NB4 (cell line): ENCODE results near the gene CNTD1.
A peak's percentile ranks its signal among the peaks of the same experiment; 100 is the strongest.

Source experiments
- DNase-seq: peaks from one replicate; pipeline ENCODE4 v3.0.0; 2010; ENCODE audit warnings: low read depth
- H3K4me3 ChIP-seq: one replicate; pipeline ENCODE4 v1.5.1; 2011; ENCODE audit warnings: mild to moderate bottlenecking, low read depth, low read length, moderate library complexity
- MYC ChIP-seq: IDR thresholded peaks from 2 replicates; pipeline ENCODE4 v1.6.1; 2011; ENCODE audit warnings: low read depth, low read length
- POLR2A ChIP-seq: IDR thresholded peaks from 2 replicates; pipeline ENCODE4 v1.6.1; 2011; ENCODE audit warnings: mild to moderate bottlenecking; ENCODE audit not compliant: insufficient read length; ENCODE audit errors: extremely low read depth
- TF ChIP-seq, protein P1 (sequence below): IDR thresholded peaks from one replicate; pipeline ENCODE4 v1.5.1; 2012; ENCODE audit warnings: low read depth, low read length
- TF ChIP-seq, protein P2 (sequence below): IDR thresholded peaks from 2 replicates; pipeline ENCODE4 v1.6.1; 2011; ENCODE audit warnings: low read depth, low read length

CNTD1 gene

DNA sequence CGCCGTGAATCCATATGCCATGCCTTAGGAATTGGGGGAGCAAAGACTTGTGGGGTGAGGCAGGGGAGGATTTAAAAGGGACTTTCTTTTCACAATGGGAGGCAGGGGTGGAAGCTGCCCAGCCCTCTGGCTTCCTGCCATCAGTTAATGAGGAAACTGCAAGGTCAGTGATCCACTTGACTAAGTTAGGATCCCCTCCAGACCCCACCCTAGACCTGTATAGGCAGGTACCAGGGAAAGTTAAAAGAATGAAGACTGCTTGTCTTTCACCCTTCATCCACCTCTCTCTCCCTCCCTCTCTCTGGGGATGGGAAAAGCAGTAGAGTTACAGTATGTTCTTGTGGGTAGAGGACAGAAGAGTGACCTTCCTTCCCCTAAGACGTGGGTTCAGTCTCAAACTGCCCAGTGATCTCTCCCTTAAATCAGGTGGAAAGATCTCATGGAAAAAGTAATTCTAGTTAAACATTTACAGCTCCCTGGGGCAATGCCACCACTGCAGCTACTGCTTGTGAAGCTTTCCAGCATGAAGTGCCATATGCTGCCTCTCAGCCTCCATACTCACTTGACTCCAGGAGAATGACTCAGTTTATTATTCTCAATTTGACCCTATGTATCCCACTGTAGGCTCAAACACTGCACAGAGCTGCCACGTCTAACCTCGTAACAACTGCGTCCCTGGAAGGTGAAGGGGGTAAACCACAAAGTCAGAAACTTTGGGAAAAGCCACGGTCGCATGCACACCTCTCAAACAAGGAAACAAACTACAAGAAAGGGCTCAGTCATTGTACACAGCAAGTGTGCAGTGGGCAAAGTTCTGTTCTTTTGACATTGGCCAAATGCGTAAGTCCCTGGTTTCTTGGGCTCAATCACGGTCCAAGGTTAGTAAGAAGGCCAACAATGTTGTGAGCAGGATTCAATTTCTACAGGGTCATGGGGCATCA, 1.3 kb upstream of the CNTD1 start:
- peak overlapping the region; percentile 86 for H3K4me3 ChIP-seq
- TF ChIP-seq, protein P1, sequence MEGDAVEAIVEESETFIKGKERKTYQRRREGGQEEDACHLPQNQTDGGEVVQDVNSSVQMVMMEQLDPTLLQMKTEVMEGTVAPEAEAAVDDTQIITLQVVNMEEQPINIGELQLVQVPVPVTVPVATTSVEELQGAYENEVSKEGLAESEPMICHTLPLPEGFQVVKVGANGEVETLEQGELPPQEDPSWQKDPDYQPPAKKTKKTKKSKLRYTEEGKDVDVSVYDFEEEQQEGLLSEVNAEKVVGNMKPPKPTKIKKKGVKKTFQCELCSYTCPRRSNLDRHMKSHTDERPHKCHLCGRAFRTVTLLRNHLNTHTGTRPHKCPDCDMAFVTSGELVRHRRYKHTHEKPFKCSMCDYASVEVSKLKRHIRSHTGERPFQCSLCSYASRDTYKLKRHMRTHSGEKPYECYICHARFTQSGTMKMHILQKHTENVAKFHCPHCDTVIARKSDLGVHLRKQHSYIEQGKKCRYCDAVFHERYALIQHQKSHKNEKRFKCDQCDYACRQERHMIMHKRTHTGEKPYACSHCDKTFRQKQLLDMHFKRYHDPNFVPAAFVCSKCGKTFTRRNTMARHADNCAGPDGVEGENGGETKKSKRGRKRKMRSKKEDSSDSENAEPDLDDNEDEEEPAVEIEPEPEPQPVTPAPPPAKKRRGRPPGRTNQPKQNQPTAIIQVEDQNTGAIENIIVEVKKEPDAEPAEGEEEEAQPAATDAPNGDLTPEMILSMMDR = no peak
- TF ChIP-seq, protein P2, sequence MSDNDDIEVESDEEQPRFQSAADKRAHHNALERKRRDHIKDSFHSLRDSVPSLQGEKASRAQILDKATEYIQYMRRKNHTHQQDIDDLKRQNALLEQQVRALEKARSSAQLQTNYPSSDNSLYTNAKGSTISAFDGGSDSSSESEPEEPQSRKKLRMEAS = no peak
- TF ChIP-seq POLR2A (no peak), MYC (no peak)
- DNase-seq = no peak

DNA sequence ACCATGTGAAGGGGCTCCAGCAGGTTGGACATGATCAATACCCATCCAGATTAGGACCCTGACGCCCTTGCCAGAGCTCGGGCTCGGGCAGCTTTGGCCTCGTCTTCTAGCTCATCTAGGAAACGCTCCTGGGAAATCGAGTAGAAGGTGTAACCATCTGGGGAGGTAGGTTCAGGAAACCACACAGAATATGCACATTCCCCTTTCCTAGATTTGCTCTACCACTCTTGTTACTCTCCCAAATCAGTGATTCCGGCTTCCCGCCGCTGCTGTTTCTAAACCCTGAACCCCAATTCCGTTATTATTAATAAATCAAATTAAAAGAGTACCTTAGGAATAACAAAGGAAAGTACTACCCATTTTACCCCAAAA, 664 bp upstream of the CNTD1 start:
- H3K4me3 ChIP-seq = peak overlapping the region; percentile 86
- DNase-seq = no peak
- TF ChIP-seq, protein P1 = no peak
- TF ChIP-seq MYC = no peak
- TF ChIP-seq POLR2A = no peak
- TF ChIP-seq, protein P2 = no peak

DNA sequence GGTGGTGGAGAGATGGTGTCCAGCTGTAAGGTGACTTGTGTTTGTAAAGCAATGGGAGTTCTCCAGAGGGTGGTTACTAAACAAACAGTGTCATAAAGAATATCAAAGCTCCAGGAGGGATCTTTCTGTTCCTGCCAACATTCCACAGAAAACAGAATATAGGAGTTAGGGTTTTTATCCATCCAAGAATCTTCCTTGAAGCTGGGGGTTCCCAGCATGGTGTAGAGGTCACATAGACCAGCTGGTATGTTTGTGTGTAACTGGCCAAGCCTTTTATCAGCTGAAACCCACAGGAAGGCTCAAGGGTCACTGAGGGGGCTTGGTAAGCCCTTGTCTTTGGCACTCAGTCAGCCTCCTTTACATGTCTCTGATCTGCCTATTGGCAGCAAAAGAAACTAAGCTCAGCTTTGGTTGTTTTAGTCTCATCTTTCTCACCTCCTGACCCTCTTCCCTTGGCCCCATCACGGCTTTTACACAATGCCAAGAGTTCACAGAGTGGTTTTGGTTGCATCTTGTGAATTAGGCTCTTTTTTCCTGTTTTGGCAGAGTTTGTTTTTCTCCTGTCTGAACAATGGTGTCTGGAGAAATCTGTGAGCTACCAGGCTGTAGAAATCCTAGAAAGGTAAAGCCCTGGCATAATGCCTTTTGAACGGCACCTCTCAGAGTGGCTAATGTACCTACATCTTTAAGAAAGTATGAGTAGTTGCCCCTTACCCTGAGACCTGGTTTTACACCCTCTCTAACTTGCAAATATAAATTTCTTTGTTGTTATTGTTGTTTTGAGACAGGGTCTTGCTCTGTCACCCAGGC, 4.6 kb downstream of the CNTD1 start:
- TF ChIP-seq, protein P2 = no peak
- TF ChIP-seq MYC = no peak
- TF ChIP-seq, protein P1 = no peak
- no peak for TF ChIP-seq POLR2A
- no peak for DNase-seq
- no peak overlapping the region for H3K4me3 ChIP-seq

DNA sequence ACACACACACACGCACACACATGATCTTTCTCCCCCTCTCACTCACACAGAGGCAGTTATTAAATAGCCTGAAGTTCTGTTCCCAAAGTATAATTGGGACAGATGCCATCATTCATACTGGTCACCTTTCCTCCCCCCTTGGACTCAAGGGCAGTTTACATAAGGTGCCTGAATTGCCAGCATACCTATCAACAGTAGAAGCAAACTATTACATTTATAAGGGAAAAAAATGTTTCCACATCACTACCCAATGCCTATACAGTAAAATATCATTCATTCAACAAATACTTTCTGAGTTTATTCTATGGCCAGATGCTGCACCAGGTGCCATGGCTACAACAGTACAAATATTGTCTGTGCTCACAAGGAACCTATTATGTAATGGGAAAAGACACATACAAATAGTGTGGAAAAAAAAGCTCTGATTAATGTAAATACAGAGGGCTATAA, 6.3 kb downstream of the CNTD1 start:
- TF ChIP-seq POLR2A = no peak
- TF ChIP-seq MYC = no peak
- TF ChIP-seq, protein P1 = no peak
- no peak for DNase-seq
- no peak overlapping the region for H3K4me3 ChIP-seq

DNA sequence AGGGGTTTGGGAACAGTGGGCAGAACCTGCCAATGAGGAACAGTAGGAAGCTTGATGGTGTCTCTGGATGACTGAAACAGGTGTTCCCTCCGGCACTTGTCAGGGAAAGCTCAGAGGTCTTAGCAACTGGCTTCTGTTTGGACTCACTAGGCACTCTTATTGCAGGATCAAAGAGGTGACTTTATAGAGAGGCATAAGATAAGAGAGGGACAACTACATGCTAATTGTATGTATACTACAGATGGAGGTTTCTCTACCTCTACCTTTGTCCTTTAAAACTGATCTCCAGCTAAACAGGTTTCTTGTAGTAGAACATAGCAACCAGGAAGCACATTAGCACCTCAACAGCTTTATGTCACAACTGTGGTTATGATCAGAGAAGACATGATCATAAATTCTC, 7.6 kb downstream of the CNTD1 start:
- H3K4me3 ChIP-seq = no peak overlapping the region
- no peak for DNase-seq
- TF ChIP-seq POLR2A = no peak
- no peak for TF ChIP-seq MYC
- TF ChIP-seq, protein P1 = no peak
- TF ChIP-seq, protein P2 = no peak
